ENCODE results near the gene FAM9C. TPM values are rescaled to one million over a fixed set of nuclear protein-coding genes. Genes with fewer than 3 reads are reported as not detected.

The FAM9C gene
- total and polyA plus RNA-seq, 2 donors (not counting 3 experiments of a cell fraction or from before 2014, with no cell fraction given) = not detected

DNA sequence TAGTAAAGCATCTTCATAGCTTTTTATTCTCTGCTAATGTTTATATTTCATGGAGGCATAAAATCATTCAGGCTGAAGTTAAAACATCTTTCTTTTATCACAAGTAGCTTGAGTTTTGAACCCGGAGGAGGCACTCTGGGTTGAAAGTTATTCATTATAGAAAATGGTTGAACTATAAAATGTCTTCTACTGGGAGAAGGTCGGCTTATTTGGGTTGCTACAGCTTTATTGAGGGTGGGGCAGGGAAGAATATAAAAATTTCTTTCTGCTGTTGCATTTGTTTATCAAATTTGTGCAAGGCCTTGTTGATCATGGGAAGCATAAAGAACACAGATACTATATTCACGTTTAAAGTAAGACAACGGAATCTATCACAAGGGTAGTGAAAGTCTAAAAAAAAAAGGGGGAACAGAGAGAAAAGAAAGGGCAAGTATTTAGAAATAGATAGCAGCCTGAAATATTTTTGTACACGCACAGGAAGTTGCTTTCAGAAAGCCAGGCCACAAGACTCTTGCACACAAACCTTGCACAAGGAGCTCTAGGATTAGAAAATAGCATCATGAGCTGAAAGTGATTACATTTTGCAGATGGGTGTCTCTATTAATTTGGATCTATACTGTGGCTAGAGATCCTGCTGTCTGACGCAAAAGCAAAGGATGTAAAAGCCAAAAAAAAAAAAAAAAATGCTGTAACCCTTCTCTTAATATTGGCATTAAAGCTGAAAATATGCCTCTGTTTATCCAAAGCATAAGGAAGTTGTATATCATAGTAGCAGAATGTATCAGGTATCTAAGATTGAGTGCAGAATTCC, 37.2 kb upstream of the FAM9C start:
- H3K4me2 ChIP-seq (ENCODE audit: insufficient read depth, low read length) = no peak overlapping the region
- BruUV-seq (replicated peaks) = no TSS peak
- H2AFZ ChIP-seq (ENCODE audit: low read depth, low read length) = no peak overlapping the region
- H3K27me3 ChIP-seq (ENCODE audit: control insufficient read depth in 2 of 2, insufficient read depth in 2 of 2, low read length in 2 of 2) = no peaks in the 10 kb centered on the region
- FAIRE-seq = no peak
- intact Hi-C loops (cut with micrococcal nuclease) (no loop called here), dilution Hi-C loops (cut with MboI; ENCODE audit: extremely low pct_ligation_motif_present, low sequenced_read_pairs) (no loop called here)
- H3K9ac ChIP-seq (replicated peaks; ENCODE audit: extremely low read depth, insufficient read depth, low read length) = no peak overlapping the region
- ChIA-PET CTCF (interaction anchor here (1.4 kb wide), 1 partner anchor 10 kb away, joined by 4 read pairs; no protein-coding TSS in a partner anchor), POLR2A (no interaction called here)
- H3K36me3 ChIP-seq (ENCODE audit: control insufficient read depth in 2 of 2, extremely low read depth in 1 of 2, insufficient read depth in 2 of 2, low read length in 2 of 2) = no peaks in the 10 kb centered on the region
- no peaks in the 10 kb centered on the region for H3K9me3 ChIP-seq (replicated peaks; ENCODE audit: control insufficient read depth, insufficient read depth, low read length)
- H3K4me3 ChIP-seq (replicated peaks in 1 of 3; ENCODE audit: insufficient read depth in 1 of 3, low read depth in 1 of 3, low read length in 3 of 3) = no peak overlapping the region
- DNase-seq (ENCODE audit: low read depth, low spot score) = no peak
- TF ChIP-seq EZH2 (IDR thresholded peaks at IDR 0.05; ENCODE audit: borderline replicate concordance, low read depth, low read length, severe bottlenecking) (no peak), JUN (IDR thresholded peaks at IDR 0.05; ENCODE audit: borderline replicate concordance, insufficient read depth, insufficient read length, low read depth) (no peak), MYC (IDR thresholded peaks at IDR 0.05; ENCODE audit: low read depth, low read length) (no peak), POLR2AphosphoS5 (IDR thresholded peaks at IDR 0.05; ENCODE audit: insufficient read depth, low read depth, low read length) (no peak), FOS (IDR thresholded peaks at IDR 0.05; ENCODE audit: borderline replicate concordance, insufficient read depth, low read length) (no peak), GATA2 (IDR thresholded peaks at IDR 0.05; ENCODE audit: insufficient read depth, insufficient read length, low read depth, low read length) (no peak), POLR2A (IDR thresholded peaks at IDR 0.05; ENCODE audit: low read depth, low read length) (no peak)
- TF ChIP-seq, protein P1, sequence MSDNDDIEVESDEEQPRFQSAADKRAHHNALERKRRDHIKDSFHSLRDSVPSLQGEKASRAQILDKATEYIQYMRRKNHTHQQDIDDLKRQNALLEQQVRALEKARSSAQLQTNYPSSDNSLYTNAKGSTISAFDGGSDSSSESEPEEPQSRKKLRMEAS (IDR thresholded peaks at IDR 0.05; ENCODE audit: insufficient read depth, insufficient read length) = no peak
- TF ChIP-seq, protein P2, sequence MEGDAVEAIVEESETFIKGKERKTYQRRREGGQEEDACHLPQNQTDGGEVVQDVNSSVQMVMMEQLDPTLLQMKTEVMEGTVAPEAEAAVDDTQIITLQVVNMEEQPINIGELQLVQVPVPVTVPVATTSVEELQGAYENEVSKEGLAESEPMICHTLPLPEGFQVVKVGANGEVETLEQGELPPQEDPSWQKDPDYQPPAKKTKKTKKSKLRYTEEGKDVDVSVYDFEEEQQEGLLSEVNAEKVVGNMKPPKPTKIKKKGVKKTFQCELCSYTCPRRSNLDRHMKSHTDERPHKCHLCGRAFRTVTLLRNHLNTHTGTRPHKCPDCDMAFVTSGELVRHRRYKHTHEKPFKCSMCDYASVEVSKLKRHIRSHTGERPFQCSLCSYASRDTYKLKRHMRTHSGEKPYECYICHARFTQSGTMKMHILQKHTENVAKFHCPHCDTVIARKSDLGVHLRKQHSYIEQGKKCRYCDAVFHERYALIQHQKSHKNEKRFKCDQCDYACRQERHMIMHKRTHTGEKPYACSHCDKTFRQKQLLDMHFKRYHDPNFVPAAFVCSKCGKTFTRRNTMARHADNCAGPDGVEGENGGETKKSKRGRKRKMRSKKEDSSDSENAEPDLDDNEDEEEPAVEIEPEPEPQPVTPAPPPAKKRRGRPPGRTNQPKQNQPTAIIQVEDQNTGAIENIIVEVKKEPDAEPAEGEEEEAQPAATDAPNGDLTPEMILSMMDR (IDR thresholded peaks at IDR 0.05; ENCODE audit: extremely low read depth in 1 of 2, insufficient read depth in 1 of 2, low read depth in 1 of 2, low read length in 2 of 2) = no peak
- H3K4me1 ChIP-seq (ENCODE audit: control insufficient read depth, extremely low read depth, insufficient read depth, low read length) = peaks cover 8% of the 10 kb centered on the region
- H3K27ac ChIP-seq (ENCODE audit: insufficient read depth, low read depth, low read length) = no peak overlapping the region
- no peaks in the 10 kb centered on the region for H4K20me1 ChIP-seq (replicated peaks; ENCODE audit: control insufficient read depth, extremely low read depth, insufficient read depth, low read length)
- H3K9me1 ChIP-seq (replicated peaks; ENCODE audit: control insufficient read depth, extremely low read depth, insufficient read depth, low read length) = no peaks in the 10 kb centered on the region
- no peaks in the 10 kb centered on the region for H3K79me2 ChIP-seq (ENCODE audit: control insufficient read depth, insufficient read depth, low read length)

Measured in endothelial cell of umbilical vein (primary cell).